Stomach (tissue), 9 donors: ENCODE data around the gene FAM20C. TPM values are rescaled to one million over a fixed set of nuclear protein-coding genes. Genes with fewer than 3 reads are reported as not detected.

Source experiments
- DNase-seq, 2 donors: peaks; one replicate each; pipeline versions ENCODE4 v3.0.0 to v3.0.0-alpha.2; 2013 to 2019
- H3K27ac ChIP-seq, 5 donors: fragments of 200-600 bp in 4 of 5; sonication (generic) in 4 of 5; one replicate each; pipeline ENCODE4 v1.5.1; 2013 to 2019; ENCODE audit warnings: mild to moderate bottlenecking in 1 of 5, moderate library complexity in 1 of 5
- H3K27me3 ChIP-seq, 3 donors: fragments of 200-600 bp; sonication (generic); one replicate each; pipeline ENCODE4 v1.5.1; 2017 to 2019; ENCODE audit warnings: mixed run types in 1 of 3
- H3K36me3 ChIP-seq, 4 donors: fragments of 200-600 bp; sonication (generic); 1 replicate in 3 of 4; 2 replicates in 1 of 4; pipeline ENCODE4 v1.5.1; 2016 to 2019
- H3K4me1 ChIP-seq, 4 donors: fragments of 200-600 bp; sonication (generic); one replicate each; pipeline ENCODE4 v1.5.1; 2016 to 2019
- H3K4me3 ChIP-seq, 4 donors: fragments of 200-600 bp; sonication (generic) in 3 of 4; one replicate each; pipeline ENCODE4 v1.5.1; 2016 to 2019; ENCODE audit warnings: mild to moderate bottlenecking in 1 of 4
- H3K9me3 ChIP-seq, 4 donors: fragments of 200-600 bp; sonication (generic); one replicate each; pipeline ENCODE4 v1.5.1; 2016 to 2019
- EP300 ChIP-seq: sonication (generic); formaldehyde crosslinking; IDR thresholded peaks from one replicate; pipeline ENCODE4 v1.6.1; 2017; ENCODE audit warnings: antibody characterized with exemption
- POLR2A ChIP-seq, 4 donors: fragments of 450-650 bp; IDR thresholded peaks; one replicate each; pipeline ENCODE4 v1.6.1; 2016; ENCODE audit warnings: antibody characterized with exemption in 4 of 4, control low read depth in 2 of 4, mild to moderate bottlenecking in 1 of 4, moderate library complexity in 1 of 4
- POLR2AphosphoS5 ChIP-seq, 3 donors: sonication (generic); formaldehyde crosslinking; IDR thresholded peaks; one replicate each; pipeline ENCODE4 v1.6.1; 2016; ENCODE audit warnings: antibody characterized with exemption in 3 of 3
- WGBS, 5 donors: extraction: QIAGEN DNeasy Blood & Tissue Kit in 3 of 5; methylation state at CpG; one replicate each; pipeline versions ENCODE4 v1.1.5 to v1.1.7; 2013 to 2018; 5-methylcytosine and 5-hydroxymethylcytosine counted together
- intact Hi-C: fragments of 100-400 bp; cut with DNase I; formaldehyde crosslinking; loops from one replicate; pipeline ENCODE4 v1.15.1; 2023; ENCODE audit warnings: low total_unique reads
- polyA plus RNA-seq, 3 donors: library from polyadenylated mRNA; stranded (reverse); fragments of 200-250 nt; gene quantifications; one replicate each; pipeline ENCODE4 v1.2.3, GENCODE V29; 2013
- total RNA-seq, 5 donors: library from RNA; depleted of rRNA; stranded (reverse); fragments of >200 nt; gene quantifications; one replicate each; pipeline versions ENCODE4 v1.1.0 to v1.2.3, GENCODE V29; 2014 to 2016
- TF ChIP-seq, protein P1 (sequence below), 7 experiments: fragments of 450-650 bp in 4 of 7; fragments of 200-600 bp in 3 of 7; sonication (generic) in 3 of 7; IDR thresholded peaks; one replicate each; pipeline ENCODE4 v1.5.1; 2016 to 2019; ENCODE audit warnings: antibody characterized with exemption in 7 of 7, control low read depth in 2 of 7, mild to moderate bottlenecking in 1 of 7
- donor health status: healthy with polysubstance abuse.
- donor health status: Bipolar disorder and iron deficiency.
- donor health status: healthy.

The FAM20C gene
- total and polyA plus RNA-seq, 8 donors: 19.1 to 89.8 (median 34.5) TPM

- H3K27ac ChIP-seq: peak overlapping the region in 2 of 5 donors; percentile 5 to 79
- no peaks in the 10 kb centered on the region for H3K36me3 ChIP-seq
- peaks cover 0 to 11% (median 0%) of the 10 kb centered on the region in 3 donors for H3K27me3 ChIP-seq
- H3K4me3 ChIP-seq: no peak overlapping the region
- no peak for DNase-seq
- intact Hi-C loops: no loop called here
- WGBS, 5 donors: 74 to 86% (median 81%) methylated on average over 17 to 25 of the region's 25 CpGs
- peaks cover 13 to 45% (median 24%) of the 10 kb centered on the region in 4 donors for H3K4me1 ChIP-seq
- no peak for TF ChIP-seq POLR2A (IDR thresholded peaks at IDR 0.05)
- TF ChIP-seq, protein P1, sequence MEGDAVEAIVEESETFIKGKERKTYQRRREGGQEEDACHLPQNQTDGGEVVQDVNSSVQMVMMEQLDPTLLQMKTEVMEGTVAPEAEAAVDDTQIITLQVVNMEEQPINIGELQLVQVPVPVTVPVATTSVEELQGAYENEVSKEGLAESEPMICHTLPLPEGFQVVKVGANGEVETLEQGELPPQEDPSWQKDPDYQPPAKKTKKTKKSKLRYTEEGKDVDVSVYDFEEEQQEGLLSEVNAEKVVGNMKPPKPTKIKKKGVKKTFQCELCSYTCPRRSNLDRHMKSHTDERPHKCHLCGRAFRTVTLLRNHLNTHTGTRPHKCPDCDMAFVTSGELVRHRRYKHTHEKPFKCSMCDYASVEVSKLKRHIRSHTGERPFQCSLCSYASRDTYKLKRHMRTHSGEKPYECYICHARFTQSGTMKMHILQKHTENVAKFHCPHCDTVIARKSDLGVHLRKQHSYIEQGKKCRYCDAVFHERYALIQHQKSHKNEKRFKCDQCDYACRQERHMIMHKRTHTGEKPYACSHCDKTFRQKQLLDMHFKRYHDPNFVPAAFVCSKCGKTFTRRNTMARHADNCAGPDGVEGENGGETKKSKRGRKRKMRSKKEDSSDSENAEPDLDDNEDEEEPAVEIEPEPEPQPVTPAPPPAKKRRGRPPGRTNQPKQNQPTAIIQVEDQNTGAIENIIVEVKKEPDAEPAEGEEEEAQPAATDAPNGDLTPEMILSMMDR (IDR thresholded peaks at IDR 0.05): no peak
- no peak for TF ChIP-seq POLR2AphosphoS5 (IDR thresholded peaks at IDR 0.05)
- TF ChIP-seq EP300: no peak
- no peaks in the 10 kb centered on the region for H3K9me3 ChIP-seq
Observed at GRCh38 chr7:167090-167855, 25.1 kb upstream of the FAM20C start.

- no peaks in the 10 kb centered on the region for H3K9me3 ChIP-seq
- intact Hi-C loops: no loop called here
- DNase-seq: no peak
- no peak for TF ChIP-seq EP300
- TF ChIP-seq, protein P1 (IDR thresholded peaks at IDR 0.05): no peak
- TF ChIP-seq POLR2AphosphoS5 (IDR thresholded peaks at IDR 0.05): no peak
- TF ChIP-seq POLR2A (IDR thresholded peaks at IDR 0.05): no peak
- H3K4me3 ChIP-seq: no peak overlapping the region
- WGBS, 5 donors: 86 to 91% (median 90%) methylated on average over 26 to 31 of the region's 31 CpGs
- no peaks in the 10 kb centered on the region for H3K36me3 ChIP-seq
- peaks cover 0 to 11% (median 0%) of the 10 kb centered on the region in 3 donors for H3K27me3 ChIP-seq
- no peak overlapping the region for H3K27ac ChIP-seq
- H3K4me1 ChIP-seq: peaks cover 13 to 44% (median 24%) of the 10 kb centered on the region in 4 donors
Observed at GRCh38 chr7:167976-168791, 24.2 kb upstream of the FAM20C start.

DNA sequence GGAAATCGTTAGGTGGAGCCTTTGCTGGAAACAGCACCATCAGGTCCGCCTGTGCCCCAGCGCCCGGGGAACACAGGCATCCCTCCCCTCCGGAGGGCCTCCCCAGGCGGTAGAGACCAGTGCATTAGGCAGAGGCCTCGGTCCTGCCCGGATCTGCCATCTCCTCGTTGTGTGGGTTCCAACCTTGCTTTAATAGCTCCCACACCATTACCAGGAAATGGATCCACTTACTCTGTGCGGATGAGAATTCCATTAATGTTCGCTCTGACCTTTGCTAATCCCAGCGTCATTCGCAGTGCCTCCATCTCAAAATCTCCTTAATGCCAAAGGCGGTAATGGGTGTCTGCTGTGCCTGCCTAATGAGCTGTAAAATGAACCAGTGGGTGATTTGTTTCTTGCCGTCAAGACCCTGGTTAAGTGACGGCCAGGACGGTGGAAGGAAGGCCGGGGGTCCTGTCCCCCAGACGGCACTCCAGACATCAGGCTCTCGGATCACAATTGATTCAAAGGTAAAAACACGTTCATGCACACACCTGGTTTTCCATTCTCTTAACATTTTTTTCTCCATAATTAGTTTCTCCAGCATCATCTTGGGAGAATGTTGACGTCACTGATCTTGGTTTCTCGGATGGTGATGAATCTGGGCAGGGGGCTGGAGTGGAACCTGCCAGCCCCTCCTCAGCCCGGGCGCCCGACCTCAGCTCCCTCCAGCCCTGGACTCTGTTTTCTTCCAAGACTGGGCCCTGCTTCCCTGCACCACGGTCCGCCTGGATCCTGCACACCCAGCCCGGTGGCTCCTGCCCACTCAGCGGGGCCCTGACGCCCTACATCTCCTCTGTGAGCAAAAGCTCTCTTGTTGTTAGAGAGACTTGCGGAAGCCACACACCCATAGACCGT is 22.8 kb upstream of the FAM20C start:
- intact Hi-C loops: no loop called here
- WGBS, 5 donors: 89 to 95% (median 94%) methylated on average over 33 of the region's 33 CpGs

More for the DNA sequence above, 22.8 kb upstream of the FAM20C start:
- Histone ChIP-seq H3K4me3 (no peak overlapping the region), H3K4me1 (peaks cover 5 to 31% (median 19%) of the 10 kb centered on the region in 4 donors), H3K9me3 (no peaks in the 10 kb centered on the region), H3K36me3 (no peaks in the 10 kb centered on the region), H3K27ac (no peak overlapping the region), H3K27me3 (no peaks in the 10 kb centered on the region)
- TF ChIP-seq EP300: no peak
- TF ChIP-seq, protein P1 (IDR thresholded peaks at IDR 0.05): no peak
- TF ChIP-seq POLR2A (IDR thresholded peaks at IDR 0.05): no peak
- TF ChIP-seq POLR2AphosphoS5 (IDR thresholded peaks at IDR 0.05): no peak
- no peak for DNase-seq
